KMS-11 (cell line): Measurements from ENCODE around the gene ID3.
"Not testable (repeated sequence)": the region's sequence is repeated elsewhere in the genome, so short reads cannot be mapped to it uniquely, and the experiment has no call there.

Experiments
- H2AFZ ChIP-seq: fragments of 200-600 bp; sonication (generic); 2 replicates; pipeline ENCODE4 v1.6.1; 2016; ENCODE audit warnings: antibody characterized with exemption, mixed run types, low read depth
- H3K27ac ChIP-seq: fragments of 200-600 bp; sonication (generic); 2 replicates; pipeline ENCODE4 v1.6.1; 2016; ENCODE audit warnings: mild to moderate bottlenecking, mixed run types
- H3K27me3 ChIP-seq: fragments of 200-600 bp; sonication (generic); 2 replicates; pipeline ENCODE4 v1.6.1; 2017; ENCODE audit warnings: mild to moderate bottlenecking, low read depth, mixed run types, moderate library complexity; ENCODE audit not compliant: insufficient read depth
- H3K36me3 ChIP-seq: fragments of 200-600 bp; sonication (generic); 2 replicates; pipeline ENCODE4 v1.6.1; 2017; ENCODE audit warnings: mild to moderate bottlenecking, mixed run types; ENCODE audit not compliant: insufficient read depth
- H3K4me1 ChIP-seq: fragments of 200-600 bp; sonication (generic); 2 replicates; pipeline ENCODE4 v1.6.1; 2016; ENCODE audit warnings: mild to moderate bottlenecking, low read depth, mixed run types; ENCODE audit not compliant: poor library complexity, severe bottlenecking
- H3K4me2 ChIP-seq: fragments of 200-600 bp; sonication (generic); 2 replicates; pipeline ENCODE4 v1.7.0; 2016; ENCODE audit warnings: mild to moderate bottlenecking, mixed run types
- H3K4me3 ChIP-seq: fragments of 200-600 bp; sonication (generic); IDR thresholded peaks from 2 replicates; pipeline ENCODE4 v1.6.1; 2017; ENCODE audit warnings: low read depth, low read length, mixed read lengths; ENCODE audit not compliant: insufficient read depth
- H3K79me2 ChIP-seq: fragments of 200-600 bp; sonication (generic); 2 replicates; pipeline ENCODE4 v1.6.1; 2016; ENCODE audit warnings: low read depth, mixed run types; ENCODE audit not compliant: insufficient read depth
- H3K9ac ChIP-seq: fragments of 200-600 bp; sonication (generic); 2 replicates; pipeline ENCODE4 v1.6.1; 2016; ENCODE audit warnings: mild to moderate bottlenecking, mixed run types
- H4K20me1 ChIP-seq: fragments of 200-600 bp; sonication (generic); 2 replicates; pipeline ENCODE4 v1.6.1; 2016; ENCODE audit warnings: mild to moderate bottlenecking, mixed run types; ENCODE audit not compliant: insufficient read depth
- CTCF ChIP-seq: fragments of 200-600 bp; sonication (generic); conservative IDR thresholded peaks from 2 replicates; pipeline ENCODE4 v1.6.1; 2017; ENCODE audit warnings: low read depth, mild to moderate bottlenecking, antibody characterized with exemption, low read length, moderate library complexity, mixed read lengths

ID3 gene

GRCh38 chr1:23589585-23589986, 30.3 kb upstream of the ID3 start:
- Histone ChIP-seq H3K4me3 (no peak overlapping the region), H2AFZ (no peak overlapping the region), H3K79me2 (no peaks in the 10 kb centered on the region), H4K20me1 (no peaks in the 10 kb centered on the region), H3K36me3 (no peaks in the 10 kb centered on the region), H3K4me1 (no peaks in the 10 kb centered on the region), H3K27ac (no peak overlapping the region), H3K4me2 (no peak overlapping the region), H3K9ac (no peak overlapping the region), H3K27me3 (no peaks in the 10 kb centered on the region)
- TF ChIP-seq CTCF = no peak

GRCh38 chr1:23588749-23589548, 29.6 kb upstream of the ID3 start:
- H3K4me2 ChIP-seq = no peak overlapping the region
- TF ChIP-seq CTCF = no peak
- no peaks in the 10 kb centered on the region for H3K36me3 ChIP-seq
- no peaks in the 10 kb centered on the region for H3K79me2 ChIP-seq
- H3K27ac ChIP-seq = no peak overlapping the region
- H2AFZ ChIP-seq = no peak overlapping the region
- H3K4me1 ChIP-seq = no peaks in the 10 kb centered on the region
- H4K20me1 ChIP-seq = no peaks in the 10 kb centered on the region
- no peak overlapping the region for H3K4me3 ChIP-seq
- no peaks in the 10 kb centered on the region for H3K27me3 ChIP-seq
- no peak overlapping the region for H3K9ac ChIP-seq

- TF ChIP-seq CTCF = no peak
- H3K4me1 ChIP-seq = no peaks in the 10 kb centered on the region
- H3K9ac ChIP-seq = no peak overlapping the region
- no peaks in the 10 kb centered on the region for H3K79me2 ChIP-seq
- no peaks in the 10 kb centered on the region for H4K20me1 ChIP-seq
- H3K36me3 ChIP-seq = no peaks in the 10 kb centered on the region
- H3K27ac ChIP-seq = no peak overlapping the region
- H2AFZ ChIP-seq = no peak overlapping the region
- H3K4me3 ChIP-seq = no peak overlapping the region
- H3K27me3 ChIP-seq = no peaks in the 10 kb centered on the region
- no peak overlapping the region for H3K4me2 ChIP-seq
Observed at GRCh38 chr1:23585321-23586022, 26.2 kb upstream of the ID3 start.

GRCh38 chr1:23583727-23584126, 24.4 kb upstream of the ID3 start:
- H2AFZ ChIP-seq, H3K4me3 ChIP-seq, H3K79me2 ChIP-seq, H3K27me3 ChIP-seq, H3K4me1 ChIP-seq, H3K9ac ChIP-seq, H3K36me3 ChIP-seq, H3K4me2 ChIP-seq, H3K27ac ChIP-seq, H4K20me1 ChIP-seq: not testable (repeated sequence)

GRCh38 chr1:23582820-23583219, 23.5 kb upstream of the ID3 start:
- H3K27me3 ChIP-seq = no peaks in the 10 kb centered on the region
- H3K27ac ChIP-seq = no peak overlapping the region

More at GRCh38 chr1:23582820-23583219, 23.5 kb upstream of the ID3 start:
- no peak for TF ChIP-seq CTCF
- no peak overlapping the region for H3K9ac ChIP-seq
- peaks cover 3% of the 10 kb centered on the region for H3K4me1 ChIP-seq
- no peaks in the 10 kb centered on the region for H3K36me3 ChIP-seq
- H4K20me1 ChIP-seq = no peaks in the 10 kb centered on the region
- H3K4me2 ChIP-seq = no peak overlapping the region
- no peak overlapping the region for H3K4me3 ChIP-seq
- no peaks in the 10 kb centered on the region for H3K79me2 ChIP-seq
- H2AFZ ChIP-seq = no peak overlapping the region
